Measurements from ENCODE around the gene ZNF70.
A peak's percentile ranks its signal among the peaks of the same experiment; 100 is the strongest.

ZNF70 gene

DNA sequence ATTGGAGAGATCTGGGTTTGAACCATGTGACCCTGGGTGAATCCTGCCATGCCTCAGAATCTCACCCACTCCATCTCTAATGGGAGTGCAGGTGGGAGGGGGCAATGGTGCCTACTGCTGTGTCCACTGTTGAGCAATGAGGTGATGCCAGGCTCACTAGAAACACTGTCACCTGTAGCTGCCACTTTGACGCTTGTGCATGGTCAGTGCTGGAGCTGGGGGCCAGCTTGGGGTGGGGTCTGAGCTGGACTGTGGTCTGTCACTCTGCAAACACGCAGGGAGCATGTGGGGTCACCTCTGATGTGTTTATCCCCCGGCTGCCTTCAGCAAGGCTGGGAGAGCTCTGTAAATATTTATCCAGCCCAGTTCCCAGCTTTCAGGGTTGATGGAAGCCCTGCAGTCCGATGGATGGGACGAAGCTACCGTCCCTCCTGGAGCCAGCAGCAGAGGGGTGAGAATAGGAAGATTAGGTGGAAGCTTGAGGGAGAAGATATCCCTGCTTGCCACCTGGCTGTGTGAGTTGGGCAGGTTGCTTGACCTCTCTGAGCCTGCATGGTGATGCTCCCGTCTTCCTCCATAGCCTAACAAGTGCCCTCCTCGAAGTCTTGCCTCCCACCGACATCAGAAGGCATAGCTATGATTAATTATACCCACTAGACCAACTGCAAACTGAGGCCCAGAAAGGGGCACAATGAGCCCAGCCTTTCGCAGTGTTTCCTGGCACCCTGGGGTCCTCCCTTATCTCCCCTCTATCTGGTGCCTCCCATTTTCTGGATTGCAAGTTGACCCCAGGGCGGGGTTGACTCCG, 23.4 kb upstream of the ZNF70 start:
- Mint-ChIP-seq H3K4me3 (no peak overlapping the region), H3K27me3 (peaks cover 41% of the 10 kb centered on the region), H3K27ac (no peak overlapping the region), H3K36me3 (no peaks in the 10 kb centered on the region), H3K4me1 (peaks cover 23% of the 10 kb centered on the region), H3K9me3 (no peaks in the 10 kb centered on the region)
- DNase-seq, result no peak
- CTCF ChIA-PET, result interaction anchor here (1.1 to 2.0 kb wide), 3 partner anchors 12 to 120 kb away, joined by 4 to 7 read pairs (median 6); partner anchors contain the start of gene MIF

DNA sequence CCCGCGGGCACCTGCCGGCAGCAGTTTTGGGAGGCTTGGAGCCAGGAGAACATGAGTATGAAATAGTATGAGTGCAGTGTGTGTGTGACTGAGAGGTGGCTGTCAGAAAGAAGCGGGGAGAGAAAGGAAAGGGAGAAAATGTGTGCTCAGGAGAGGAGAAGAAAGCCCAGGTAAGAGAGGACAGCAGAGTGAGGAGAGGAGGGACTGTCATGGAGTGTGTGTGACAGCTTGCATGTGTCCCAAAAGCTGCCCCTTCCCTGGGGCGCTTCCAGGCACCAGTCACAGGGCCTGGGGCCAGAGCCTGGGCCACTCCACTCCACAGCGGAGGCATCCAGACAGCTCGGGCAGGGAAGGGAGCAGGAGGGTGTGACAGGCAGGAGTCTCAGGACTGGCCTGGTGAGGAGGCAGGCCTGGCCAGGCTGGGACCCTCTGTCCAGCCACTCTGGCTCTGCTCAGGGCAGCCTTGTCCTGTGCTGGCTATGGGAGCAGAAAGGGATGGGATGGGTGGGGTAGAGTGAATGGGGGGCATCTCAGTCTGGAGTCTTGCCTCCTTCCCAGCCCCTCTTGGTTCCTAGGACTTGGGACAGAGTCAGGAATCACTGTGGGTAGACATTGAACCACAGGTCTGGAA, 22.7 kb upstream of the ZNF70 start:
- no peak overlapping the region for H3K27ac Mint-ChIP-seq
- peaks cover 43% of the 10 kb centered on the region for H3K27me3 Mint-ChIP-seq
- H3K4me1 Mint-ChIP-seq, result peaks cover 23% of the 10 kb centered on the region
- no peaks in the 10 kb centered on the region for H3K9me3 Mint-ChIP-seq
- H3K36me3 Mint-ChIP-seq, result no peaks in the 10 kb centered on the region
- no peak overlapping the region for H3K4me3 Mint-ChIP-seq
- CTCF ChIA-PET, result interaction anchor here (2.0 kb wide), 1 partner anchor 76 kb away, joined by 6 read pairs; no protein-coding TSS in a partner anchor
- DNase-seq, result no peak

DNA sequence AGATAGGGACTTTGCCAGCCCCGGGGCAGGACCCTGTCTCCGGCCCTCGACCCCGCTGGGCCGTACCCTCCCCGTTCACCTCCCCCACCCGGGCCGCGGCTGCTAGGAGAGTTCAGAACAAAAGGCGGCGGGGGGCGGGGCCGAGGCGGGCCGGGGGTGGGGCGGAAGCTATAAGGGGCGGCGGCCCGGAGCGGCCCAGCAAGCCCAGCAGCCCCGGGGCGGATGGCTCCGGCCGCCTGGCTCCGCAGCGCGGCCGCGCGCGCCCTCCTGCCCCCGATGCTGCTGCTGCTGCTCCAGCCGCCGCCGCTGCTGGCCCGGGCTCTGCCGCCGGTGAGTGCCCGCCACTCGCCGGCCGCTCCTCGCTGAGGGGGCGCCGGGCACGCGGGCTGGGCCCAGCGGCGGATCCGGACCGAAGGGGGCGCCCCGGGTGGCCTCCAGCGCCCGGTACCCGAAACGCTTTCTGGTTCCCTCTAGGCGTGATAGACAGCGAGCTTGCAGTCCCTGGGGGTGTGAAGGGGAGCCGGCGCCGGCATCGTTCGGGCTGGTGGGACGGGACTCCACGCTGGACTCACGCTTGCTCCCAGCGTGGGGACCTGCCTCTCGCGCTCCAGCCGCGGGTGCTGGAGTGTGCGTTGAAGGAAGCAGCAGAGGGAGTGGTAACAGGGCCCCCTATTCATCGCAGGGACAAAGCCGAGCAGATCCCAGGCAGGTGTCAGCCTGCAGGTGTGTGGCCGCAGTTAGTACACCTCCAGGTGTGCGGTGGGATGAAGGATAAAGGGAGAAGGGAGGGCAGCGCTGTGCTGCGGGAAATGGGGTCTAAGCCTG, 21.9 kb upstream of the ZNF70 start, which contains the start of gene MMP11:
TSS of gene MMP11 (plus strand) at position 201 of the 825 bp plus-strand sequence. CDS start at position 223, 22 bp downstream.
- peaks cover 43% of the 10 kb centered on the region for H3K27me3 Mint-ChIP-seq
- H3K9me3 Mint-ChIP-seq, result no peaks in the 10 kb centered on the region
- H3K4me3 Mint-ChIP-seq, result peak within 1 kb of the TSS; percentile 56
- DNase-seq, result peak; percentile 76
- CTCF ChIA-PET, result interaction anchor here (2.2 kb wide), 1 partner anchor 19 kb away, joined by 5 read pairs; no protein-coding TSS in a partner anchor
- peaks cover 29% of the 10 kb centered on the region for H3K4me1 Mint-ChIP-seq
- H3K36me3 Mint-ChIP-seq, result no peaks in the 10 kb centered on the region
- no peak within 1 kb of the TSS for H3K27ac Mint-ChIP-seq

DNA sequence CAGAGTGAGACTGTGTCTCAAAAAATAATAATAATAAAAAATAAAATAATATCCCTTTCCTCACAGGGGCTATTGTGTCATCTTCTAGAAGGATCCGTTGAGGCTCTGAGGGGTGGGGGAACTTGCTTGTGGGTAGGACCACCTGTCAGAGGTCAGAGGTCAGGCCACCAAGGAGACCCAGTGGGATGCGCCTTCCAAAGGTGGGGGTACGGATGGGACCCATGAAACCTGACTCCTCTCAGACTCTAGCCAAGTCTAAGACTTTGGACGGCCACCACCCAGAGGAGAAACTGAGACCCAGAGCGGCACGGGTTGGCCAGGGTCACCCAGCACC, 21.4 kb upstream of the ZNF70 start:
- no peaks in the 10 kb centered on the region for H3K9me3 Mint-ChIP-seq
- CTCF ChIA-PET, result interaction anchor here (1.4 to 2.2 kb wide), 3 partner anchors 20 to 79 kb away, joined by 5 to 8 read pairs (median 8); no protein-coding TSS in a partner anchor
- H3K27ac Mint-ChIP-seq, result no peak overlapping the region
- DNase-seq, result no peak
- peaks cover 43% of the 10 kb centered on the region for H3K27me3 Mint-ChIP-seq
- no peaks in the 10 kb centered on the region for H3K36me3 Mint-ChIP-seq
- peaks cover 29% of the 10 kb centered on the region for H3K4me1 Mint-ChIP-seq
- peak overlapping the region; percentile 56 for H3K4me3 Mint-ChIP-seq

DNA sequence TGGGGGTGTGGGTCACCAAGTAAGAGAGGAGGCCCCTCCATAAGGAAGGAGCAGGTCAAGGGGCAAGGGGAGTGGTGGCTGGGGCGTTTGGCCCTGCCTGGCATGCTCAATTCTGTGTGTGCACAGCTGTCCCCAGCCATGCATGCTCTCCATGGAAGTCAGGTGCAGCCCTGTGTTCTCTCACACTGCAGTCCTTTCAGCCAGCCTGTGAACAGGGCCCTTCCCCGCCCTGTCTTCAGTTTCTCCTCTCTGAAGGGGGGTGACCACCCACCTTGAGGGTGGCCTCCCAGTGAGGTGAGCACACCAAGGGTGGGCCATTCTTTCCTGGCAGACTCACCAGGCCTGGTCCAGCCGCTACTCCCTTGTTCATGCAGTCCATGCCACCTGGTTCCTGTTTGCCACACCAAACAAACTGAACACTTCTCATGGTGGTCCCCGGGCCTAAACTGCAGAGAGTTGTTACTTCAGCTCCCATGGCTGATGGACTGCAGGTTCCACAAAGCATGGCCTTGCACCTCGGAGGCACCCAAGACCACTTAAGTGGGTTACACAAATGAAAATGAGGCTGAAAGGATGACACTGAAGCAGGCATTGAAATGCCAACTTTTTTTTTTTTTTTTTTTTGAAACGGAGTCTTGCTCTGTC, 18.5 kb upstream of the ZNF70 start:
- H3K4me3 Mint-ChIP-seq, result peak overlapping the region; percentile 40
- H3K9me3 Mint-ChIP-seq, result no peaks in the 10 kb centered on the region
- H3K27me3 Mint-ChIP-seq, result peaks cover 26% of the 10 kb centered on the region
- CTCF ChIA-PET, result interaction anchor here (0.7 to 1.5 kb wide), 6 partner anchors 49 to 127 kb away, joined by 3 to 5 read pairs (median 3); no protein-coding TSS in a partner anchor
- H3K4me1 Mint-ChIP-seq, result peaks cover 53% of the 10 kb centered on the region
- DNase-seq, result no peak
- no peak overlapping the region for H3K27ac Mint-ChIP-seq
- H3K36me3 Mint-ChIP-seq, result peaks cover 10% of the 10 kb centered on the region

DNA sequence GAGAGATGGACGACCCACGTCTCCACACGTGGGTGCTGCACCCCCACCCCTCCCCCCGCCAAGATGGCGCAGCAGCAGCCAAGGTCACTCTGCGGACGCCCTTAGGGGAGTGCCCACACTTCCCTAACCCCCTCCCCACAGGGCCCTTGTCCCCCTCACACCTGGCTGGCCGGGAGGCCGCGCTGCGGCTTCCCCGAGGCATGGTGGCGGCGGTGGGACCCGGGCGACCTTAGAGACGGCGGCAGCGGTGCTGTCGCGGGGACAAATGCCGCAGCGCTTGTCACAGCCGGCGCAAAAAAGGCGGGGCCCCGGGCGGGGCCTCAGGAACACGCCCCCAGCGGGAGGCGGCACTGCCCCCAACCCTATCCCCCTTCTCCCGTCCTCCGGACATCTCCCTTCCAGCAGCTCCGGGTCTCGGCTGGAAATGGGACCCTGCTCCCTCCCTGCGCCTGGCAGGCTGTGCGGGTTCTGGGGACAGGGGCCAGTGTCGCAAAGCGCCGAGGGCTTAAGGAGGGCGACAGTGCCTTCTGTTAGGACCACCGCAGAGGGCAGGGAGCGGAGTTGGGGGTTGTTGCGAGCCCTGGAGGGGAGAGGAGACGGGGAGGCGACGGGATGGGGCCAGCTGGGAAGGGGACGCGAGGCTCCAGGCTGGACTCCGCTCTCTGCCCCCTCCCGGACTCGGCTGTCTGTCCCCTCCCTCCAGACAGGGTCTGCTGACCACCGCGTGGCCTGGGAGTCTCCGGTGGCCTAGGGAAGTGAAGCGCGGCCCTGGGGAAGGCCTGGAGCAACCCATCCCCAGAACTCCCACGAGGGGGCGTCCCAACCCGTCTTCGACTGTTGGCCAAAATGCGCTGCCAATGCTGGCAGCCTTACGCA, 17.0 kb upstream of the ZNF70 start, which contains the start of gene CHCHD10:
TSS of gene CHCHD10 (minus strand) at position 300 of the 876 bp plus-strand sequence. CDS start at position 202, 98 bp downstream.
- Mint-ChIP-seq H3K4me1 (peaks cover 64% of the 10 kb centered on the region), H3K9me3 (no peaks in the 10 kb centered on the region), H3K4me3 (peak within 1 kb of the TSS; percentile 80), H3K36me3 (peaks cover 12% of the 10 kb centered on the region), H3K27me3 (peaks cover 11% of the 10 kb centered on the region), H3K27ac (peak within 1 kb of the TSS; percentile 81)
- DNase-seq, result peak; percentile 85
- CTCF ChIA-PET, result interaction anchor here (0.6 to 1.7 kb wide), 5 partner anchors 20 to 135 kb away, joined by 3 to 5 read pairs (median 3); partner anchors contain the start of gene DRICH1

DNA sequence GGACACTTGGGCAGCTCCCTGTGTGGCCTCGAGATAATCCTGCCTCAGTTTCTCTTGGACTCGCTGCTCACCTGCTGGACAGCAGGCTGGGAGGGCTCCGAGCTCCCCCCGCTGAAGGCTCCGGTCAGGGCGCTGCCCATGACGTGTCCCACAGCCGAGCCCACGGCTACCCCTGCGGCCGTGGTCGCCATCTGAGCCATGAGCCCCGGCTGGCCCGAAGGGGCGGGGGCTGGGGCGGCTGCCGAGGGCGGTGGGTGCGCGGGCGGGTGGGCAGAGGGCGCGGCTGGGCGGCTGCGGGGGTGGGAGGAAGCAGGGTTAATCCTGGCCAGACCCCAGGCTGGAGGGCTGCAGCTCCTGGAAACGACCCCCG, 16.4 kb upstream of the ZNF70 start:
- Mint-ChIP-seq H3K27ac (peak overlapping the region; percentile 60), H3K4me1 (peaks cover 68% of the 10 kb centered on the region), H3K4me3 (peak overlapping the region; percentile 80), H3K27me3 (peaks cover 8% of the 10 kb centered on the region), H3K9me3 (no peaks in the 10 kb centered on the region), H3K36me3 (peaks cover 12% of the 10 kb centered on the region)
- CTCF ChIA-PET, result interaction anchor here (0.6 to 1.7 kb wide), 6 partner anchors 22 to 135 kb away, joined by 3 to 5 read pairs (median 3); partner anchors contain the start of gene DRICH1
- no peak for DNase-seq

DNA sequence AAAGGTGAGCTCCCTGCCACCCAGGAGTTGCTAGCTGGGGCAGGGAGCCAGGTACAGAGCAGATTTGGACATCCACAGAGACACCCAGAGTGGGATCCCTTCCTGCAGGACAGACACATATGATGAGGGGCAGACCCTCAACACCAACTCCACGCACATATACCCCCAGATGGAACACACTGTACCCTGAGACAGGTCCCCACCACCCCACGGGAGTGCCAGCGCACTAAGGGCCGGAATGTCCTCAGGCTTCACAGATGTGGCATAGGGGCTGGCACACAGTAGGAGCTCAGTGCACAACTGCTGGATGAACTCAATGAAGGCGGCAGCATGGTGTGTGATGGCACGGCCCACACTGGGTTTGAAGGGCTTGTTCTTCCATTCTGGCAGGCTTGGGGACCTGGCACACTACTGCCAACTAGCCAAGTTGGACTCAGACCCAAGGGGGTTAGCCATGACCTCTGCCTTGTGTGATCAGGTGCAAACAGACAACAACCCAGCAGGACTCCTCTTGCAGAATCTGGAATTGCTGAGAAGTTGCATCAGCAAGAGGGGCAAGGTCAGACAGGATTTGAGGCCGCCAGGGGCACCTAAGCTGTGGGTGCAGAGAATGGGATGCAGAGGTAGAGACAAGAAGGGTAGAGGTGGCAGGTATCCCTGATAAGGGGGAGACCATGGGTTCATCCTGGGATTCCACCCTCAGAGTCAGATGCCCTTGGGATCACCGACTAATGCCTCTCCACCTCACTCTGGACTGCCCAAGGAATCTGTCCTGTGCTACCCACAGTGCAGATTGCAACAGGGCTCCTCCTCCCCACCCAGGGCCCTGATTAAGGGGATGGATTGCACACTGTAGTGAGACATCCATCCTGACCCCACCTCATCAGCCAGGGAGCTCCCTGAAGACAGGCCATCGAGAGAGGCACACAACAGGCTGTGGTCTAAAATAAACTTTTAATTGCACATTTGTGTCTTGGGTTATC, 14.3 kb upstream of the ZNF70 start:
- peak overlapping the region; percentile 60 for H3K27ac Mint-ChIP-seq
- H3K9me3 Mint-ChIP-seq, result no peaks in the 10 kb centered on the region
- peaks cover 14% of the 10 kb centered on the region for H3K27me3 Mint-ChIP-seq
- peaks cover 55% of the 10 kb centered on the region for H3K4me1 Mint-ChIP-seq
- no peak for DNase-seq
- H3K36me3 Mint-ChIP-seq, result peaks cover 12% of the 10 kb centered on the region
- CTCF ChIA-PET, result interaction anchor here (0.7 to 2.5 kb wide), 2 partner anchors 48 to 137 kb away, joined by 3 to 8 read pairs; no protein-coding TSS in a partner anchor
- peak overlapping the region; percentile 3 for H3K4me3 Mint-ChIP-seq

DNA sequence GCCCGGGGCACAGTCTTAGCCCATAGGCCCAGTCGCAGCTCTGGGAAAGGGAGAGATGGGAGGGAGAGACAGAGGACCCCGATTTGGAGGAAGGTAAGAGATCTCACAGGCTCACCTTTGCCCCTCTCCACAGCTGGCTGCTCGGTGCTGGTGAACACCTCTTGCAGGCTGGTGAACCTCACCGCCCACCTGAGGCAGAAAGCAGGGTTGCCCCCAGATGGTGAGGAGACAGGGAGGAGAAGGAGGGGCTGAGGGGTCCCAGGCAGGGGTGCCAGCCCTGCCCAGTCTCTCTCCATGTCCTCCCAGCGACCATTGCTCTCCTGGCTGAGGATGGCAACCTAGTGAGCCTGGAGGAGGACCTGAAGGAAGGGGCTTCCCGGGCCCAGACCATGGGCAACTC, 13.0 kb upstream of the ZNF70 start:
- H3K4me3 Mint-ChIP-seq, result peak overlapping the region; percentile 66
- peaks cover 12% of the 10 kb centered on the region for H3K36me3 Mint-ChIP-seq
- no peak overlapping the region for H3K27ac Mint-ChIP-seq
- no peak for DNase-seq
- peaks cover 52% of the 10 kb centered on the region for H3K4me1 Mint-ChIP-seq
- peaks cover 10% of the 10 kb centered on the region for H3K27me3 Mint-ChIP-seq
- CTCF ChIA-PET, result interaction anchor here (2.5 kb wide), 1 partner anchor 136 kb away, joined by 8 read pairs; no protein-coding TSS in a partner anchor
- no peaks in the 10 kb centered on the region for H3K9me3 Mint-ChIP-seq

DNA sequence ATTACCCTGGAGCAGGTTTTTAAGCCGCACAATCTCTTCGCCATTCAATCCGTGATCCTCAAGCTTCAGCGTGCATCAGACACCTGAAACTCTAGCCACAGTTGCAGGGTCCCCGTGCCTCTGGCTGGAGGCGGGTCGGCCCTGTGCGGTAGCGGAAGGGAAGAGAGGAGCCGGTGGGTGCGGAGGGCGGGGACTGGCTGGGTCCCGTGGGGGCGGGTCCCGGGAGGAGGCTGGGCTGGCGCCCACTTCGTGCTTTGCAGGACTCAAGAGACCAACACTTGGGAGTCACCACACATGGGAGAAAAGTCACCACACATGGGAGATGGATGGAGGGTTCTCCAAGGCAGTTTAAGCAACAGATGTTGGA, 12.7 kb upstream of the ZNF70 start:
- H3K27ac Mint-ChIP-seq, result peak overlapping the region; percentile 77
- no peaks in the 10 kb centered on the region for H3K9me3 Mint-ChIP-seq
- DNase-seq, result peak; percentile 76
- H3K4me1 Mint-ChIP-seq, result peaks cover 52% of the 10 kb centered on the region
- H3K27me3 Mint-ChIP-seq, result peaks cover 10% of the 10 kb centered on the region
- H3K36me3 Mint-ChIP-seq, result peaks cover 12% of the 10 kb centered on the region
- CTCF ChIA-PET, result interaction anchor here (2.5 kb wide), 1 partner anchor 136 kb away, joined by 8 read pairs; no protein-coding TSS in a partner anchor
- H3K4me3 Mint-ChIP-seq, result peak overlapping the region; percentile 66

DNA sequence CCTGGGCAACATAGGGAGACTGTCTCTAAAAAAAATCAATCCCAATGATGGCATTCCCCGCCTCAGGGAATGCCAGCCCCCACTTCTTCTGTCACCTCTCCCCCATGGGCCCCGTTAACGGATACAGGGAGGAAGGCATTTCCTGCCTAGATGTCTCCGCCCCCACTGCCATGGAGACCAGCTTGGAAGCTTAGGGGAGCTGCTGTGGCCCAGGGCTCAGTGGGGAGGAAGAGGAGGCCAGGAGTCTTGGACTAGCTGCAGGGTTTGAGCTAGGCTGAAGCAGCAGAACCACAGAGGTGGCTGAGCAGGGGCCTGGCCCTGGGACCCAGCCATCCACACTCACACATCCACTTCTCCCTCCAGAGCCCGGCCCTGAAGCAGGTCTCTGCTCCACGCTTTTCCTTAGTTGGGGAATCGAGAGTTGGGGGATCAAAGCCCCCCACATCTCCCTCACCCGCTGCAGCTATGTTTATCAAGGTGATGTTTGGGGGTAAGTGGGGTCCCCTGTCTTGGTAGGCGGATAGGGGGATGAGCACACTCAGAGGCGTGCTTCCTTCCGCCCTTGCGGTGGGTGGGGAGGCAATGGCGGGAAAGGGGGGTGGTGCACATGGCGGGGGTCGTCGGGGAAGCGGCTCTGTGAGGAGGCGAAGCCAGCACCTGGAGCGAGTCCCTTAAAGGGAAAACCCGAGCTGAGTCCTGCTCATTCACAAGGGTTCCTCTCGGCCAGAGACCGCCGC, 12.1 kb upstream of the ZNF70 start, which contains the start of gene C22orf15:
TSS of gene C22orf15 (plus strand) at position 149 of the 737 bp plus-strand sequence. CDS start at position 466, 317 bp downstream.
- CTCF ChIA-PET, result interaction anchor here (2.5 kb wide), 1 partner anchor 135 kb away, joined by 8 read pairs; no protein-coding TSS in a partner anchor
- DNase-seq, result peak; percentile 60
- Mint-ChIP-seq H3K27ac (peak within 1 kb of the TSS; percentile 77), H3K4me3 (peak within 1 kb of the TSS; percentile 66), H3K36me3 (peaks cover 12% of the 10 kb centered on the region), H3K9me3 (no peaks in the 10 kb centered on the region), H3K4me1 (peaks cover 47% of the 10 kb centered on the region), H3K27me3 (peaks cover 10% of the 10 kb centered on the region)

Measured in activated naive CD4-positive, alpha-beta T cell treated with anti-CD3 and anti-CD28 coated beads, Interleukin-2, amount 10 ng/mL, durations not matched to agents 7 days and 5 days (primary cell).